ENCODE measurements around the gene ORC2.

Gene ORC2

GRCh38 chr2:200860092-200860795, 103.2 kb downstream of the ORC2 start:
- DNase-seq (ENCODE audit: low spot score), result no peak

Measured in HuH-7.5 (cell line).